LNCaP clone FGC (cell line): ENCODE data around the gene EMILIN3.

ENCODE experiments used
- DNase-seq: peaks from one replicate; pipeline ENCODE4 v3.0.0-alpha.2; 2011; ENCODE audit warnings: low read depth
- H3K4me3 ChIP-seq: 2 replicates; pipeline ENCODE4 v1.5.1; 2011; ENCODE audit warnings: mild to moderate bottlenecking, low read depth, low read length, control low read depth
- TF ChIP-seq, protein P1 (sequence below): IDR thresholded peaks from 2 replicates; pipeline ENCODE4 v1.5.1; 2012; ENCODE audit warnings: mild to moderate bottlenecking; ENCODE audit not compliant: control insufficient read depth, insufficient read depth; ENCODE audit errors: extremely low read depth

EMILIN3 gene

DNA sequence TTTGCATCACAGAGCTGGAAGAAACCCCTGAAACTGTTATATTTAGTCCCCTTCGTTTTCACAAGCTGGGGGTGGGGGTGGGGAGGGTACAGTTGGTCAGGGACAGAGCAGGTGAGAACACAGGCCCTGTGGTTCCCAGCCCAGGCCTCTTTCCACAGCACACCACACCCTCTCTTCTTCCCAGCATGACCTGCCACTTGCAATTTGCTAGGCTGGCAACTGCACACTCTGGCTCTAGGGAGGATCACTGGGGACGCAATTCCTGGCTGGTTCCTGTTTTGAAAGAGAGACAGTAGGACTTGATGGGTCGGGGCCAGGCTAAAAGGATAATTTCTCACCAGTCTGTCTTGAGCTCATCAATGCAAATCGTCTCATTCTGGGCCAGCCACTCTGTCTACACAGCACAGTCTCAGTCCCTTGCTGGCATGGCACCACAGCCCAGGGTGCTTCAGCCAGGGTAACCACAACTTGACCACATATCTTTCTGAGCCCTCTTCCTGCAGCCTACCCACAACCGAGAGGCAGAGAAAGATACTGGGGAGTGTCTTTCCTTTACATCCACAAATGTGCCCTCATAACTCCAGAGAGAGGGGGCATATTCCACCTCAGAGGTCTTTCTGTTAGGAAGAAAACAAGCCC is 41.7 kb upstream of the EMILIN3 start:
- TF ChIP-seq, protein P1, sequence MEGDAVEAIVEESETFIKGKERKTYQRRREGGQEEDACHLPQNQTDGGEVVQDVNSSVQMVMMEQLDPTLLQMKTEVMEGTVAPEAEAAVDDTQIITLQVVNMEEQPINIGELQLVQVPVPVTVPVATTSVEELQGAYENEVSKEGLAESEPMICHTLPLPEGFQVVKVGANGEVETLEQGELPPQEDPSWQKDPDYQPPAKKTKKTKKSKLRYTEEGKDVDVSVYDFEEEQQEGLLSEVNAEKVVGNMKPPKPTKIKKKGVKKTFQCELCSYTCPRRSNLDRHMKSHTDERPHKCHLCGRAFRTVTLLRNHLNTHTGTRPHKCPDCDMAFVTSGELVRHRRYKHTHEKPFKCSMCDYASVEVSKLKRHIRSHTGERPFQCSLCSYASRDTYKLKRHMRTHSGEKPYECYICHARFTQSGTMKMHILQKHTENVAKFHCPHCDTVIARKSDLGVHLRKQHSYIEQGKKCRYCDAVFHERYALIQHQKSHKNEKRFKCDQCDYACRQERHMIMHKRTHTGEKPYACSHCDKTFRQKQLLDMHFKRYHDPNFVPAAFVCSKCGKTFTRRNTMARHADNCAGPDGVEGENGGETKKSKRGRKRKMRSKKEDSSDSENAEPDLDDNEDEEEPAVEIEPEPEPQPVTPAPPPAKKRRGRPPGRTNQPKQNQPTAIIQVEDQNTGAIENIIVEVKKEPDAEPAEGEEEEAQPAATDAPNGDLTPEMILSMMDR: no peak
- no peak overlapping the region for H3K4me3 ChIP-seq
- DNase-seq: no peak

DNA sequence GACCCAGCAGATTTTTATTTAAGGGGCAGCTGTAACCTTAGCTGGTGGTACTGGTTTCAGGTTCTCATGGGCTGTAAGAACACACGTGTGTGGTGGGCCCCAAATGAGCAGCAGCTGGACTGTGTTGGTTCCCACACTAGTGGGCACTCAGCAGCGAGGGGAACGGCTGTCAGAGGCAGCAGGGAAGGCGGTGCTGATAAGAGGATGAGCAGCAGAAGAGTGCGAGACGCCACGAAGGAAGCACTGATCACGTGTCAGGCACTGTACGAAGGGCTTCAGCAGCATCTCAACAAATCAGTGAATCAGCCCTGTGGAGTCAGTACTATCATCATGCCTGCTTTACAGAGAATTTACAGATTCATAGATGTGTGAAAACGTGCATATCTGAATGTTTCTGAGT is 41.0 kb upstream of the EMILIN3 start:
- TF ChIP-seq, protein P1: no peak
- no peak for DNase-seq
- no peak overlapping the region for H3K4me3 ChIP-seq

DNA sequence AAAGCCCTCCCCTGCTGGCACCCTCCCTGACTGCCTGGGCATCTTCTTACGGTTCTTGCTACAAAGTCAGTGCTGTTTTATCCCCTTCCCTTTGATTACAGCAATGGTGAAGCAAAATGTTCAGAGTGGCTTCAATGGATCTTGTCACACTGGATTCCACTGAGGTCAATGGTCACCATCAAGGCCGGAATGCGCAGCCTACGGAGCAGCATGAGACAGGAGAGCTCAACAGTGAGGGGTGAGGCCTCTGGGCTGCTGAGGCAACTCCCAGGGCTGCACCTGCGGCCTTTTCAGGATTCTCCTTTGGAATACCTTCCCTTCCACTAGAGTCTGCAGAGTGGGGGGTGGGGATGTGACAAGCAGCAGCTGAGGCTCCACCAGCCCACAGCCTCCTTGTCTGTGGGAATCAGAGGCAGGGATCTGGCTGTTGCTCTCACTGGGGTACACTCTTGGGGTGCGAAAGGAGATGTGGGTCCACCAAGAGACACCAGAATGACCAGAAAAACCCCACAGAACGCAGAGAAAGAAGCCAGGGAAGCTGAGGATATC is 40.4 kb upstream of the EMILIN3 start:
- TF ChIP-seq, protein P1: no peak
- no peak for DNase-seq
- H3K4me3 ChIP-seq: no peak overlapping the region

DNA sequence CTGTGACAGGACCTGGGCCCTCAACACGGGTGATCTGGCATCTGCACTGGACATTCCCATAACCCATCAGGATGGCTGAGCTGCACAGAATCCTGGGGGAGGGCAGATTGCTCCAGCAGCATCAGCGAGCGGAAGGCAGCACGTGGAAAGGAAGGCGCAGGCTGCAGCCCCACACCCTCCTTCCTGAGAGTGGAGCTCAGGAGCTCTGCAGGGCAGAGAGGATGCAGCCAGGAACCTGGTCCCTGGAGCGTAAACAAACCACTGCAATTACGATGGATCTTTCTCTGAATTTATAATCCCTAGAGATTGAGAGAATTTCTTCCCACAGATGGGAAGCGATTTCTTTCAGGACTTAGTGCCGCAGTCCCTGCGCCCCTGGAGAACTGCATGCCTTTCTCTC is 39.7 kb upstream of the EMILIN3 start:
- H3K4me3 ChIP-seq: no peak overlapping the region
- TF ChIP-seq, protein P1: no peak
- no peak for DNase-seq

DNA sequence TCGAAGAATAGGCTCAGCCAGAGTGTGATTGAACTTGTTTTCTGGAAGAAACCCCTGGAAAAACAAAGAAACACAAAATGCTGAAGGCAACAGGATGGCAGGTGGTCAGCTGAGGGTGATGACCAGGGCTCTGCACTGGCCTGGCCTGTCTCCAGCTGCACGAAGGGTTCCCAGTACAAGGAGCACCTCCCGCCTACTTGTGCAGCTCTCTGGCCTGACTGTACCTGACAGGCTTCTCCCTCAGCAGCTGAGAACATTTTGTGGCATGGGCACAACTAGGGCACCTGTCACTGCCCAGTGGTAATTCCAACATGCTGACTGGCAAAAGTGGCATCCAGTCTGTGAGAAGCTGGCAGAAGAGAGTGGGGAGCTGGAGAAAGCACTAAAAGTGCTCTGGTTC is 38.8 kb upstream of the EMILIN3 start:
- no peak overlapping the region for H3K4me3 ChIP-seq
- no peak for DNase-seq
- TF ChIP-seq, protein P1: no peak

DNA sequence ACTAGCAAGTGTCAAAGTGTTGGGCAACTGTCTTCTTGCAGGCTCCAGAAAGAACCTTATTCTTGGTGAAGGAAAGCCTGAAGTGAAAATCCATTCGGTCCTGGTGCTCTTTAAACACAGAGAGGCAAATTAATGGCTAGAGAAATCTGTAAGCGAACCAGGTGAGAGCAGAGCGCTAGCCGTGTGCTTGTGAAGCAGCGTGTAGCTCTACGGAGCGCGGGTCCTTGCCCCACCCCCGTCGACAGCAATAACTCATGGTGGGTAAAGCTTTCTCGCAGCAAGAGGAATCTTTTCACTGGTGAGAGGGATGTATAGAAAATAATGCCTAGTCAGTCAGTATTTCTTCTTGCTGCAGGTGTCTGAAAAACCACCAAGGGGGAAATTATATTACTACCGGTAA is 37.0 kb upstream of the EMILIN3 start:
- DNase-seq: no peak
- TF ChIP-seq, protein P1: no peak
- no peak overlapping the region for H3K4me3 ChIP-seq

DNA sequence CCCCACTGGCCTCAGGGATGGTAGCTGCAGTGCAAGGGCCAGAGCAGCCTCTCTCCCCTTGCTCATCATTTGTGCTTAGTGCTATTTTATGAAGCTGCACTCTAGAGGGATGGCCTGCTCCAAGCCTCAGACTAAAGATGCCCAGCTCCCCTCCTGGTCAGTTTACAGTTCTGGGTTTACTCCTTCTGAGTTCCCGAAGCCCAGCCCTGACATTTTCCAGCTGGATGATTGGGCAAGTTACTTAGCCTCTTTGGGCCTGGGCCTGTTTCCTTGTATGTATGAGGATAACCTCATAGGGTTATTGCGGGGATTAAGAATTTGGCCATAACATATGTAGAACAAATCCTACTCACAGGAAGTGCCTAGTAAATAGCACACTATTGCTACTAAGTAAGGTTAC is 31.8 kb upstream of the EMILIN3 start:
- TF ChIP-seq, protein P1: no peak
- H3K4me3 ChIP-seq: no peak overlapping the region
- no peak for DNase-seq
